Neural progenitor cell (in vitro differentiated cells): ENCODE results near the gene NEDD4L. TPM values are rescaled to one million over a fixed set of nuclear protein-coding genes. Genes with fewer than 3 reads are reported as not detected.

ENCODE experiments used
- DNase-seq: peaks from one replicate; pipeline ENCODE4 v3.0.0-alpha.2; 2016; ENCODE audit warnings: low spot score
- H2AFZ ChIP-seq: fragments of 200-600 bp; sonication (generic); replicated peaks from 2 replicates; pipeline ENCODE4 v1.6.1; 2016; ENCODE audit warnings: antibody characterized with exemption
- H3F3A ChIP-seq: fragments of 200-600 bp; sonication (generic); 2 replicates; pipeline ENCODE4 v1.6.1; 2016; ENCODE audit warnings: antibody characterized with exemption, low read depth
- H3K27ac ChIP-seq: fragments of 200-600 bp; sonication (generic); 2 replicates; pipeline ENCODE4 v1.5.1; 2016; ENCODE audit warnings: mild to moderate bottlenecking
- H3K27me3 ChIP-seq: fragments of 200-600 bp; sonication (generic); 2 replicates; pipeline ENCODE4 v1.6.1; 2016; ENCODE audit warnings: mild to moderate bottlenecking, moderate library complexity
- H3K36me3 ChIP-seq: fragments of 200-600 bp; sonication (generic); 2 replicates; pipeline ENCODE4 v1.5.1; 2016
- H3K4me1 ChIP-seq: fragments of 200-600 bp; sonication (generic); 2 replicates; pipeline ENCODE4 v1.6.1; 2016; ENCODE audit warnings: mixed run types
- H3K4me2 ChIP-seq: fragments of 200-600 bp; sonication (generic); 2 replicates; pipeline ENCODE4 v1.6.1; 2016
- H3K4me3 ChIP-seq: fragments of 200-600 bp; sonication (generic); 2 replicates; pipeline ENCODE4 v1.5.1; 2016
- H3K79me2 ChIP-seq: fragments of 200-600 bp; sonication (generic); 2 replicates; pipeline ENCODE4 v1.6.1; 2016; ENCODE audit warnings: low read depth
- H3K9ac ChIP-seq: fragments of 200-600 bp; sonication (generic); 2 replicates; pipeline ENCODE4 v1.6.1; 2016
- H3K9me3 ChIP-seq: fragments of 200-600 bp; sonication (generic); 2 replicates; pipeline ENCODE4 v1.5.1; 2016; ENCODE audit warnings: low read depth
- H4K20me1 ChIP-seq: fragments of 200-600 bp; sonication (generic); 2 replicates; pipeline ENCODE4 v1.6.1; 2016; ENCODE audit warnings: low read depth
- H3K27ac Mint-ChIP-seq: 3 replicates; pipeline ENCODE4 v1.8.0; 2021; ENCODE audit warnings: mixed read lengths
- H3K27me3 Mint-ChIP-seq: 2 replicates; pipeline ENCODE4 v1.8.0; 2022; ENCODE audit warnings: low read depth, mild to moderate bottlenecking, inconsistent platforms, moderate library complexity, mixed read lengths; ENCODE audit not compliant: insufficient read depth
- H3K36me3 Mint-ChIP-seq: 3 replicates; pipeline ENCODE4 v1.8.0; 2021; ENCODE audit warnings: mixed read lengths
- H3K4me1 Mint-ChIP-seq: 3 replicates; pipeline ENCODE4 v1.8.0; 2021; ENCODE audit warnings: mixed read lengths
- H3K4me3 Mint-ChIP-seq: 3 replicates; pipeline ENCODE4 v1.8.0; 2021; ENCODE audit warnings: mild to moderate bottlenecking, moderate library complexity, mixed read lengths
- H3K9me3 Mint-ChIP-seq: 3 replicates; pipeline ENCODE4 v1.8.0; 2020; ENCODE audit warnings: mixed read lengths
- CTCF ChIP-seq: fragments of 200-600 bp; sonication (generic); IDR thresholded peaks from 2 replicates; pipeline ENCODE4 v1.5.1; 2017; ENCODE audit warnings: antibody characterized with exemption, mild to moderate bottlenecking
- EZH2 ChIP-seq: fragments of 200-600 bp; sonication (generic); IDR thresholded peaks from 2 replicates; pipeline ENCODE4 v1.6.1; 2017; ENCODE audit warnings: antibody characterized with exemption, mild to moderate bottlenecking, moderate library complexity
- EZH2phosphoT487 ChIP-seq: fragments of 200-600 bp; sonication (generic); IDR thresholded peaks from 2 replicates; pipeline ENCODE4 v1.6.1; 2017; ENCODE audit warnings: antibody characterized with exemption
- total RNA-seq: library from RNA; depleted of rRNA; stranded (reverse); fragments of >200 nt; gene quantifications from 2 replicates; pipeline ENCODE4 v1.2.3, GENCODE V29; 2015; ENCODE audit warnings: low replicate concordance

The NEDD4L gene
- total RNA-seq, 1 donor from 2014 or later, result 55.5 TPM

GRCh38 chr18:58045242-58046092 is 1.4 kb downstream of the NEDD4L start:
- peak overlapping the region; percentile 17 for H3K9ac ChIP-seq
- H3K4me3 ChIP-seq, result peak overlapping the region; percentile 97
- DNase-seq, result peak; percentile 67
- H3K27me3 Mint-ChIP-seq, result peaks cover 9% of the 10 kb centered on the region
- H3K4me1 Mint-ChIP-seq, result peaks cover 34% of the 10 kb centered on the region
- peaks cover 32% of the 10 kb centered on the region for H3F3A ChIP-seq
- peak overlapping the region; percentile 60 for H2AFZ ChIP-seq
- H4K20me1 ChIP-seq, result peaks cover 37% of the 10 kb centered on the region
- H3K4me3 Mint-ChIP-seq, result peak overlapping the region; percentile 95
- peaks cover 52% of the 10 kb centered on the region for H3K79me2 ChIP-seq
- no peak overlapping the region for H3K27ac ChIP-seq
- H3K27me3 ChIP-seq, result peaks cover 25% of the 10 kb centered on the region
- H3K36me3 Mint-ChIP-seq, result no peaks in the 10 kb centered on the region
- peaks cover 26% of the 10 kb centered on the region for H3K4me1 ChIP-seq
- TF ChIP-seq CTCF, result no peak
- no peak for TF ChIP-seq EZH2phosphoT487
- TF ChIP-seq EZH2, result no peak
- peak overlapping the region; percentile 97 for H3K4me2 ChIP-seq
- peak overlapping the region; percentile 85 for H3K27ac Mint-ChIP-seq
- no peaks in the 10 kb centered on the region for H3K36me3 ChIP-seq
- H3K9me3 ChIP-seq, result no peaks in the 10 kb centered on the region
- peaks cover 2% of the 10 kb centered on the region for H3K9me3 Mint-ChIP-seq

- Mint-ChIP-seq H3K27ac (peak overlapping the region; percentile 85), H3K36me3 (no peaks in the 10 kb centered on the region), H3K27me3 (peaks cover 9% of the 10 kb centered on the region), H3K4me3 (peak overlapping the region; percentile 95), H3K9me3 (peaks cover 2% of the 10 kb centered on the region), H3K4me1 (peaks cover 34% of the 10 kb centered on the region)
- H3K9me3 ChIP-seq, result no peaks in the 10 kb centered on the region
- H2AFZ ChIP-seq, result peak overlapping the region; percentile 60
- peaks cover 22% of the 10 kb centered on the region for H3K27me3 ChIP-seq
- no peak overlapping the region for H3K27ac ChIP-seq
- H3K9ac ChIP-seq, result no peak overlapping the region
- DNase-seq, result peak; percentile 67
- peak overlapping the region; percentile 97 for H3K4me3 ChIP-seq
- H3K36me3 ChIP-seq, result no peaks in the 10 kb centered on the region
- H3F3A ChIP-seq, result peaks cover 32% of the 10 kb centered on the region
- H3K4me2 ChIP-seq, result peak overlapping the region; percentile 97
- H4K20me1 ChIP-seq, result peaks cover 42% of the 10 kb centered on the region
- H3K4me1 ChIP-seq, result peaks cover 26% of the 10 kb centered on the region
- H3K79me2 ChIP-seq, result peaks cover 59% of the 10 kb centered on the region
- TF ChIP-seq EZH2 (no peak), CTCF (no peak), EZH2phosphoT487 (no peak)
Measured at GRCh38 chr18:58046093-58046793, 2.2 kb downstream of the NEDD4L start.

GRCh38 chr18:58046794-58047555 is 2.9 kb downstream of the NEDD4L start:
- H3K27ac ChIP-seq, result no peak overlapping the region
- H3K36me3 Mint-ChIP-seq, result no peaks in the 10 kb centered on the region

More at GRCh38 chr18:58046794-58047555, 2.9 kb downstream of the NEDD4L start:
- Histone ChIP-seq H3K9ac (no peak overlapping the region), H3K27me3 (peaks cover 14% of the 10 kb centered on the region), H3K9me3 (no peaks in the 10 kb centered on the region), H3F3A (peaks cover 32% of the 10 kb centered on the region), H3K4me1 (peaks cover 26% of the 10 kb centered on the region), H4K20me1 (peaks cover 48% of the 10 kb centered on the region), H3K4me2 (peak overlapping the region; percentile 97), H3K36me3 (no peaks in the 10 kb centered on the region), H3K4me3 (peak overlapping the region; percentile 97), H2AFZ (no peak overlapping the region), H3K79me2 (peaks cover 61% of the 10 kb centered on the region)
- TF ChIP-seq EZH2, result no peak
- TF ChIP-seq CTCF, result peak; percentile 13
- Mint-ChIP-seq H3K4me1 (peaks cover 33% of the 10 kb centered on the region), H3K9me3 (peaks cover 2% of the 10 kb centered on the region), H3K27ac (no peak overlapping the region), H3K4me3 (peak overlapping the region; percentile 95), H3K27me3 (peaks cover 9% of the 10 kb centered on the region)
- no peak for DNase-seq
